ENCODE measurements around the gene IL37. TPM values are rescaled to one million over a fixed set of nuclear protein-coding genes. Genes with fewer than 3 reads are reported as not detected.

IL37 gene
- total RNA-seq, 1 donor from 2014 or later, result not detected

DNA sequence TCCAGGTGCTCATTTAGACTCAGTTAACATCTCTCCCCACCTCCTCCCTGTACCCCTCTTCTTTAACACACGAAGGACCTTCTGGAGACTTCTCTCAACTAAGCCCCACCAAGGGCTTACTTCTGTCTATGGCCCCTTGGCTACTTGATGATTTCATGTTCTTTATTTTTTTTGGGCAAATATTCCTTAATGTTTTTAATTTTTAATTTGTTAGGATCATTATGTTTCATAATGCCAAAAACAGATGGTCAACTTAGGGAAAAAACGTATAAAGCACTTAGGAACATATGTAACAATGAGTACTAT lies 25.9 kb downstream of the IL37 start:
- no peaks in the 10 kb centered on the region for H3K36me3 Mint-ChIP-seq
- H3K27ac Mint-ChIP-seq, result no peak overlapping the region
- no peak for DNase-seq (ENCODE audit: extremely low spot score, unreplicated experiment)
- peaks cover 13% of the 10 kb centered on the region for H3K27me3 Mint-ChIP-seq
- H3K4me1 Mint-ChIP-seq (ENCODE audit: unreplicated experiment), result no peaks in the 10 kb centered on the region
- no peaks in the 10 kb centered on the region for H3K9me3 Mint-ChIP-seq
- H3K4me3 Mint-ChIP-seq, result no peak overlapping the region
- TF ChIP-seq, protein P1, sequence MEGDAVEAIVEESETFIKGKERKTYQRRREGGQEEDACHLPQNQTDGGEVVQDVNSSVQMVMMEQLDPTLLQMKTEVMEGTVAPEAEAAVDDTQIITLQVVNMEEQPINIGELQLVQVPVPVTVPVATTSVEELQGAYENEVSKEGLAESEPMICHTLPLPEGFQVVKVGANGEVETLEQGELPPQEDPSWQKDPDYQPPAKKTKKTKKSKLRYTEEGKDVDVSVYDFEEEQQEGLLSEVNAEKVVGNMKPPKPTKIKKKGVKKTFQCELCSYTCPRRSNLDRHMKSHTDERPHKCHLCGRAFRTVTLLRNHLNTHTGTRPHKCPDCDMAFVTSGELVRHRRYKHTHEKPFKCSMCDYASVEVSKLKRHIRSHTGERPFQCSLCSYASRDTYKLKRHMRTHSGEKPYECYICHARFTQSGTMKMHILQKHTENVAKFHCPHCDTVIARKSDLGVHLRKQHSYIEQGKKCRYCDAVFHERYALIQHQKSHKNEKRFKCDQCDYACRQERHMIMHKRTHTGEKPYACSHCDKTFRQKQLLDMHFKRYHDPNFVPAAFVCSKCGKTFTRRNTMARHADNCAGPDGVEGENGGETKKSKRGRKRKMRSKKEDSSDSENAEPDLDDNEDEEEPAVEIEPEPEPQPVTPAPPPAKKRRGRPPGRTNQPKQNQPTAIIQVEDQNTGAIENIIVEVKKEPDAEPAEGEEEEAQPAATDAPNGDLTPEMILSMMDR (conservative IDR thresholded peaks at IDR 0.05), result no peak

DNA sequence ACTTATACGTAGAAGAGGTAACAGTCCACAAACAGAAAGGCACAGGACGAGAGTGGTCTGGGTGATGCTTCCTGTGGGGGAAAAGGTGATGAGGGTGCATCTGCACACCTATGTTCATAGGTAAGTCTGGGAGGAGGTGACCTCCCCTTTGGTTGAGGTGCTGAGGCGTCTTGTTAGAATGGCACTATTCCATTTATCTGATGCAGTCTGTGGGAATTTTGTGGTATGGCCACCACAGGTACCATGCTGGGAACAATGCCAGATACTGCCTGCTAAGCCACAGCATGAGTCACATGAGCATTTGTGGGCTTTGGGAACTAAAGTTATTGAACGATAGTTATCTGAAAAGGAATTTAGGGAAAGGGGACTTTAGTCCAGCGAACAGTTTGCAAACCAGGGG lies 27.9 kb downstream of the IL37 start:
- H3K4me3 Mint-ChIP-seq, result no peak overlapping the region
- H3K27me3 Mint-ChIP-seq, result peaks cover 13% of the 10 kb centered on the region
- no peak for DNase-seq (ENCODE audit: extremely low spot score, unreplicated experiment)
- peaks cover 4% of the 10 kb centered on the region for H3K4me1 Mint-ChIP-seq (ENCODE audit: unreplicated experiment)
- no peaks in the 10 kb centered on the region for H3K9me3 Mint-ChIP-seq
- TF ChIP-seq, protein P1 (conservative IDR thresholded peaks at IDR 0.05), result no peak
- H3K27ac Mint-ChIP-seq, result no peak overlapping the region
- no peaks in the 10 kb centered on the region for H3K36me3 Mint-ChIP-seq

DNA sequence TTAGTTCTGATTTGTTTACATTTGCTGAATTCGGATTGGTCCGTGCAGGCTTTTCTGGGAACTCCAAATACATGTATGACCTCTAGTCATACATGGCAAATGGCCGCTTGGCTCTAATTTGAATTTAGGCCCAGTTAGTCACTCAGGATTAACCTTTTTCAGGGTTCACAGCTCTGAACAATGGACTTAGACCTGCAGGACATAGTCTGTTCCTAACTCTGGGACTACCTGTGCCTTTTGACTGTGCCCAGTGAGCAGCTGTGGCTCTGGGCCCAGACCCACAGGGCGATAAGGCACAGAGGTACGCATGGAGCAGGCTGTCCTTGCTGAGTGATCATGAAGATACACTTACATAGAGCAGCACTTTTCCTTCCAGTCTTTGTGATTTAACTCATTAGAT lies 28.5 kb downstream of the IL37 start:
- DNase-seq (ENCODE audit: extremely low spot score, unreplicated experiment), result no peak
- TF ChIP-seq, protein P1 (conservative IDR thresholded peaks at IDR 0.05), result no peak
- H3K4me3 Mint-ChIP-seq, result no peak overlapping the region
- peaks cover 4% of the 10 kb centered on the region for H3K4me1 Mint-ChIP-seq (ENCODE audit: unreplicated experiment)
- H3K27me3 Mint-ChIP-seq, result peaks cover 13% of the 10 kb centered on the region
- H3K27ac Mint-ChIP-seq, result no peak overlapping the region
- H3K36me3 Mint-ChIP-seq, result no peaks in the 10 kb centered on the region
- no peaks in the 10 kb centered on the region for H3K9me3 Mint-ChIP-seq

DNA sequence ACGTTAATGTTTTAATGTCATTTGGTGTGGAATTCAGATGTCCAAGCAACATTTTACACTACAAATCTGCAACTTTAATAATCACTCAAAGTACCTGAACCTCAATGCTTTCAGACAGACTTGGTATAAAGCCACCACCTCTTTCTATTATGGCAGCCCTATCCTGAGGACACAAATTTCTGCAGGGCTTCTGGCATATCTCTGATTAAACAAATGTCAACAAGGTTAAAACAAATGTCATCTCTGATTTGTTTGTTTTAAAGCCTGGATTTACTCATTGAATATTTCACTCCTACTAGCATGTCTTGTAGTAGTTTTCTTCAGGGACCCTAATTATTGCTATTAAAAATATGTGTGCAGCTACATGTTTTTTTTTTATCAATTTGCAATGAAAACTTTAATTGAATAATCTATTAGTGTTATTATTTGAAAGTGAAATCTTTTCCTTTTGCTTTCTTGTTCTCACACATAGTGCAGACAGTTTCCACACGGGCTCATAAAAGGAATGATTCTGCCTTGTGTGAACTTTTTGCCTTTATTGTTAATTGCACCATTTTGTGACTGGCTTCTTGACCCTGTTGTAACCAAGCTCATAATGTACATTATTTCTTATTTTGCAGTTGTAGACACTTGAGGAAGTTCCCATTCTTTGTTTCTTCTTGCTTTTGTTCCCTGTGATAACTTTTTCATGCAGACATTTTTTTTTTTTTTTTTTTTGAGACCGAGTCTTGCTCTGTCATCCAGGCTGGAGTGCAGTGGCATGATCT lies 30.1 kb downstream of the IL37 start:
- H3K36me3 Mint-ChIP-seq, result no peaks in the 10 kb centered on the region
- no peak for DNase-seq (ENCODE audit: extremely low spot score, unreplicated experiment)
- TF ChIP-seq, protein P1 (conservative IDR thresholded peaks at IDR 0.05), result no peak
- H3K27me3 Mint-ChIP-seq, result peaks cover 13% of the 10 kb centered on the region
- H3K27ac Mint-ChIP-seq, result no peak overlapping the region
- no peak overlapping the region for H3K4me3 Mint-ChIP-seq
- peaks cover 4% of the 10 kb centered on the region for H3K4me1 Mint-ChIP-seq (ENCODE audit: unreplicated experiment)
- no peaks in the 10 kb centered on the region for H3K9me3 Mint-ChIP-seq

DNA sequence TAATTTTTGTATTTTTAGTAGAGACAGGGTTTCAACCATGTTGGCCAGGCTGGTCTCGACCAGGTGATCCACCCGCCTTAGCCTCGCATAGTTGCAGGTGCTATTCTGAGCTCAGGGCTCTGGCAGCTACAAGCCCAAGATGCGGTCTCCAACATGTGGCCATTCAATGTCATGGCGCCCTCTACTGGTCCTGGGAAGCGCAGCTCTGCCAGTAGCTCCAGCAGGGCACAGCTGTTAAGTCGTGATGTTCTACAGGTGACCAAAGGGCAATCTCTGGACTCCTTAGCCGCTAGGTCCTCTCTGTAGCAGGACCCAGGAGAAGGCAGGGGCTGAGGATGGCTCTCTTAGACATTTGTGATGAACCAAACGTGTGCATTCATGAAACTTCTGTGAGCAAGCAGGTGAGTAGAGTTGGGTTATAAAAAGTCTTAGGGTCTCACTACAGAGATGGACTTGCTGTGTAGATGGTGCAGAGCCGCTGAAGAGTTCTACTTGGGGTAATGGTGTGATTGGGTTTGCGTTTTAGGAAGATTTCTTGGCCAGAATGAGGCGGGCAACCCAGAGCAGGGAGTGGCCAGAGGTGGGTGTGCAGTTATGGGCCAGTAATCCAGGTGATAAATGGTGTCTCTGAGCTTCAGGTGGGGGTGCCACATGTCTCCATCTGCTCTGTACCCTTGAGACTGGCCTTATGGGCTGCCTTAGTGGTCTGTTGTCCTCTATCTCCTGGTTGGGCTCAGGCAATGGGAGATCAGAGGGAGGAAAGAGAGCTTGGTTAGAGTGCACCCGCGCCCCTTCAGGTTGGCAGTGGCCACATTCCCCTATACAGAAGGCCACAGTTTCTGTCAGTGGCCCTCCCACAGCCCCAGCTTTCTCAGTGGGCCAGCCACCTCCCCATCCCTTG lies 31.0 kb downstream of the IL37 start:
- TF ChIP-seq, protein P1 (conservative IDR thresholded peaks at IDR 0.05), result peak; percentile 89
- Mint-ChIP-seq H3K36me3 (no peaks in the 10 kb centered on the region), H3K4me1 (ENCODE audit: unreplicated experiment) (peaks cover 4% of the 10 kb centered on the region), H3K27me3 (peaks cover 13% of the 10 kb centered on the region), H3K4me3 (no peak overlapping the region), H3K27ac (no peak overlapping the region), H3K9me3 (no peaks in the 10 kb centered on the region)
- DNase-seq (ENCODE audit: extremely low spot score, unreplicated experiment), result peak; percentile 83

All from type B pancreatic cell (in vitro differentiated cells).